GM19397 (cell line): ENCODE results near the gene LDOC1.
"Not testable (repeated sequence)": the region's sequence is repeated elsewhere in the genome, so short reads cannot be mapped to it uniquely, and the experiment has no call there.

Source experiments
- ATAC-seq: cut with Tn5 transposase; IDR thresholded peaks from one replicate; pipeline ENCODE4 v1.9.1; 2021; ENCODE audit warnings: mild to moderate bottlenecking, moderate library complexity; ENCODE audit not compliant: unreplicated experiment

Gene LDOC1

GRCh38 chrX:141176586-141177451 lies at the start of gene LDOC1:
TSS of gene LDOC1 (minus strand) at chrX:141177129. CDS start at chrX:141177021, 108 bp downstream.
- no peak for ATAC-seq

- no peak for ATAC-seq
These were observed 44.7 kb upstream of the LDOC1 start for GRCh38 chrX:141221611-141222010.

DNA sequence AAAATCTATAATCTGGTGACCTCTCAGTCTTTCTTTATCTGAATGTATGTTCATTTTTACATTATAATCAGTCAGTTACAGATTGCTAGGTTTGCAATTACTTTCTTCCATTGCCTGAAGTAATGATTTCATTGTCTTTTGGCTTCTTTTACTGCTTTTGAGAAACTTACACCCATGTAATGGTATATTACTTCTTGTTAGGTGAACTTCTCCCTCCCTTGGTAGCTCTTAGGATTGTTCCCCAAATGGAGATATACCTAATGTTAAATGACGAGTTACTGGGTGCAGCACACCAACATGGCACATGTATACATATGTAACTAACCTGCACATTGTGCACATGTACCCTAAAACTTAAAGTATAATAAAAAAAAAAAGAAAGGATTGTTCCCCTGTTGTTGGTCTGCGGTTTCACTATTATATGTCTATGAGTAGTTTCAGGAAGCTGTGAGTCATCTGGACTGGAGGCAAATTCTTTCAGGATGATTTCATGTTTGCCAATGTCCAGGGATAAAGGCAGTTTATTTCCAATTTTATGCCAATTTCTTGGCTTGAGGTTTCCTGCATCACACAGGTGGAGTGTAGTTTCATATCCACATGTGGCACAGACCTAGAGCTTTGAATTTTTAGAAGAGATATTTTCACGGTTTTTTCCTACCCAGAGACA lies 43.5 kb upstream of the LDOC1 start:
- no peak for ATAC-seq

DNA sequence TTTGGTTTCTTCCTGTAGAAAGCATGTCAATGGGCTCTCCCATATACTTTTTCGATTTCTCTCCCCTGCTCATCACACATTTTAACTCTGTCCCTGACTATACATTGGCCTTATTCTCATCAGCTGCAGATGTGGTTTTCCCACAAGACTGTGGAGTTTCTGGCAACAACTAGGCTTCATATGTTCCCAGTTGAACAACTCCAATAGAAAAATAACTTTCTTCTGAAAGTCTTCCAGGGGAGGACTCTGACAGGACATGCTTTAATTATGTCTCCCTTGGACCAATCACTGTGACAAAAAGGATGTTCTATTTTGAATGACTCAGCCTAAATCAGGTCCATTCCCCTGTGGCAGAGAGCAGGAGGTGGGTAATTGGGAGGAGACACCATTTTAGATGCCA lies 37.3 kb upstream of the LDOC1 start:
- ATAC-seq, result no peak

- no peak for ATAC-seq
These were observed 25.0 kb upstream of the LDOC1 start for GRCh38 chrX:141201962-141202361.

GRCh38 chrX:141188573-141188972 lies 11.6 kb upstream of the LDOC1 start:
- not testable (repeated sequence) for ATAC-seq

DNA sequence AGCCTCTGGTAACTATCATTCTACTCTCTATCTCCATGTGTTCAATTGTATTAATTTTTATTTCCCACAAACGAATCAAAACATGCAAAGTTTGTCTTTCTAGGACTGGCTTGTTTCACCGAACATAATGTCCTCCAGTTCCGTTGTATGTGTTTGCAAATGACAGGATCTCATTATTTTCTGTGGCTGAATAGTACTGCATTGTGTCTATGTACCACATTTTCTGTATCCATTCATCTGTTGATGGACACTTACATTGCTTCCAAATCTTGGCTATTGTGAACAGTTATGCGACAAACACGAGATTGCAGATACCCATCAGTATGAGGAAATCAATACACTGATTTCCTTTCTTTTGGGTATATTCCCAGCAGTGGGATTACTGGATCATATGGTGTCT lies 8.4 kb upstream of the LDOC1 start:
- ATAC-seq, result no peak

DNA sequence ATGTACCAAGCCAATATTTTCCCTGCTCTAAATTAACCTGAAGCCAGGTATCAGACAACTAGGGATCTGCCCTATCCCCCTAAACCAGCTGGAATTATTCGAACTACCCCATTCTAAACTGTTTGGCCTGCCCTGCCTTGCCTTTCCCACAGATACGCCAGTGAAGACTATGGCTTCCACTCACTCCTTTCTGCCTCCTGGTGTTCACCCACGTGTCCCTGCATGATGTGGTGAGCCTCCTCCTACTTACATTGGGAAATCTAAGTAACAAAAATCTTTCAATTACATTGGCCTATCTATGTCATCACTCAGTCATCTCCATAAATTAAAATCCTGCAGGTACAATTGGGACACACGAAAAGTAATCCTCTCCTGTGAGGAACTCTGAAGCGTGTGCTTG lies 6.1 kb upstream of the LDOC1 start:
- ATAC-seq, result no peak

DNA sequence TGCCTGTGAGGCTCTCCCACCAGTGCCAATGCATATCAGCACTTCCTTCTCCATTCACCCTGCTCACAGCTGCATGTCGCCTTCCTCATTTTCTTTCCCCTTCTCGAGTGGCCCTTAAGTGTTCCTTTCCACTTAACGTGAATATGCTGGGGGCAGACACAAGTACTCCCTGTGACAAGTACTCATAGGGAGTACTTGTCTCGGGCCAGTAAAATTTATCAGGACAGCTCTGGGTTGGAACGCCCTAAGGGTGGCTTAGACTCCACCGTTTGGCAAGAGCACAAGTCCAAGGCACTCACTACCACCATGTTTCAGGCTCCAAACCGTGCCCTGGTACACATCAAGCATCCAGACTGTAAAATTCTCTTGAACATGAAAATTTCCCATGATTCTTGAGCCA lies 3.9 kb upstream of the LDOC1 start:
- ATAC-seq, result no peak

DNA sequence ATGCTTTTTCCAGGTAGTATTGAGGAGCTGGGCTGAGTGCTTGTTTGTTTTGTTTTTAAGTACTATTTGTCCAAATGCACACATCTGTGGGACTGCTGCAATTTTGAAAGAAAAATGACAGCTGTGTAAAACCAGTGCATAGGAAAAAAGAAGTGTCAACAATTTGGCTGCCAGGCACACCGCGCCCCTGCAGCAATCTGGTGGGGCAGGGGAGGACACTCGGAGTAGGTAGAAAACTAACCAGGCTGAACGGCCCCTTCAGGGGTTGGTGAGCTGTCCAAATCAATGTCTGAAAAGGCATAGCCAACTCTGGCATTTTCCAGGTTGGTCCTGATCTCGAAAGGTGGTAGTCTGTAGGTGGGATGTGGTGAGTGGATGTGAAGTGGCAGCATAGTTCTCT lies 1.1 kb downstream of the LDOC1 start:
- ATAC-seq, result no peak

DNA sequence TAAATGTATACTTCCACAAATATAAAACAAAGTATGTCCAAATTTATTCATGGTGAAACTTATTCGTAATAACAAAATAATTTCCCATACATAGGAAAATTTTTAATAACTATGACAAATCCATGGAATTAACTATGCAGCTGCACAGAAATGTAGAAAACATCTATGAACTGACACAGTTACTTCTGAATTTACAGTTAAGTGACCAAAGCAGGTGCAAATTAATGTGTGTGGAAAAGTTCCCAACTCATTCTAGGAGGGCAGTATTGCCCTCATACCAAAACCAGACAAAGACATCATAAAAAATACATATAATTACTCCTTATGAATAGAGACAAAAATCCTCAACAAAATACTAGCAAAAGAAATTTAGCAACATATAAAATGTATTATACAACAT lies 12.5 kb downstream of the LDOC1 start:
- ATAC-seq, result no peak

GRCh38 chrX:141158084-141158483 lies 18.8 kb downstream of the LDOC1 start:
- no peak for ATAC-seq

- not testable (repeated sequence) for ATAC-seq
These were observed 21.7 kb downstream of the LDOC1 start for GRCh38 chrX:141155231-141155630.

DNA sequence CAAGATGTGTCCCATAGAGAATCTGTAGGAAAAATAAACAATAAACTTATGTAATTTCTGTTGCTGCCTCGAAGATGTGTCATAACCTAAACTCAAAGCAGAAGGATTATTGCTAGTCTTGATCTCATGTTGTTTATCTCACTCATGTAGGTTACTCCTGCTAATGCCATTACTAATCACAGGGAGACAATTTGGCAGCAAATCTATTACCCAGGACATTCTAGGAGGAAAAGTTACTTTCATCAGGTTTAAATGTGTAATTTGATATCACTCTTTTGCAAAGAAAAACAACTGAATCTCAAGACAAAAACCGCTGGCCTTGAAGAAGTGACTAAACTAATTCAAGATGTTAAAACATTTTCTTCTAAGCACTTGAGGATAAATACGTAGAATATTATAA lies 34.0 kb downstream of the LDOC1 start:
- no peak for ATAC-seq

DNA sequence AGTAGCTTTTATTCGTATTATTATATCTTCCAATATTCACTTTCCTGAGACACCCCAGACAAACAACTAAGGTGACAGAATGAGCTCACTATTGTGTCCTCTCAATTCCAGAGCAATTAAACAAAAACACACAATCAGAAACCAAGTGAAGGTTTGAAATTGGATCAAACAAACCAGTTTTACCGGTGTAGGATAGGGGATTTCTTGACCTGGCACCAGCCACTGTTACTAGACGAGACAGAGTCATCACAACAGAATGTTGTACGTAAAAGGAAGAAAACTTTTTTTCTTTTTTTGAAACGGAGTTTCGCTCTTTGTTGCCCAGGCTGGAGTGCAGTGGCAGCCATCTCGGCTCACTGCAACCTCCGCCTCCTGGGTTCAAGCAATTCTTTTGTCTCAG lies 43.7 kb downstream of the LDOC1 start:
- ATAC-seq, result no peak

DNA sequence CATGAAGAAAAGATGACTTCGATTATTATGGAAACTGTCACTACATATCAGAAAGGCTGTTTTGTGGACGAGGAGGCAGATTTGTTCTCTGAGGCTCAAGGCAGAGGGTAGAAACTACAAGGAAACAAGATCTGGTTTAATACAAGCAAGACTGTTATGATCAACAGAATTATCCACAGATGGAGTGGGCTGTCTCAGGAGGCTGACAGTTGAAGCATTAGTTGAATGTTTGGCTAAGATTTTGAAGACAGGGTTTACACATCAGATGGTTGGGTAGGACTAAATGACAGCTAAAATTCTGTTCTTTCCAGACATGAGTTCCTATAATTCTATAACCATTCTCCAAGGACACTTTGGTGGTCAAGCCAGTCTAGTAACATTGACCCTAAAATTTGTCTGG lies 49.8 kb downstream of the LDOC1 start:
- no peak for ATAC-seq
